Measurements from ENCODE around the gene CLPTM1.

DNA sequence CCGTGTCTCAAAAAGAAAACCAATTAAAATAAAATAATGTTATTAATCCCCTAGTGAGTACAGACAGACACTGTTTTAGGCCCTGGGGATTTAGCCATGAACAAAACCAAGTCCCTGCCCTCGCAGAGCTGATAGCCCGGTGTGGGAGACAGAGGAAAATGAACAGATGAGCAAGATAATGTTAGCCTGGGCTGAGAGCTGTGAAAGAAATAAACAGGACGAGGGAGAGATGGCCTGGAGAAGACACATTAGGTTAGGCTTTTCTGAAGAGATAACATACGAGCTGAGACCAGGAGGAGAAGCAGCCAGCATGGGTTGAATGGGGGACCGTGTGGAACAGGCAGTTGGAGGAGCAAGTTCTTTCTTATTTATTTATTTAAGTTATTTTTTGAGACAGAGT, 55.1 kb downstream of the CLPTM1 start:
- TF ChIP-seq POLR2A (IDR thresholded peaks at IDR 0.05) (no peak), POLR2AphosphoS5 (IDR thresholded peaks at IDR 0.05) (no peak)
- TF ChIP-seq, protein P1, sequence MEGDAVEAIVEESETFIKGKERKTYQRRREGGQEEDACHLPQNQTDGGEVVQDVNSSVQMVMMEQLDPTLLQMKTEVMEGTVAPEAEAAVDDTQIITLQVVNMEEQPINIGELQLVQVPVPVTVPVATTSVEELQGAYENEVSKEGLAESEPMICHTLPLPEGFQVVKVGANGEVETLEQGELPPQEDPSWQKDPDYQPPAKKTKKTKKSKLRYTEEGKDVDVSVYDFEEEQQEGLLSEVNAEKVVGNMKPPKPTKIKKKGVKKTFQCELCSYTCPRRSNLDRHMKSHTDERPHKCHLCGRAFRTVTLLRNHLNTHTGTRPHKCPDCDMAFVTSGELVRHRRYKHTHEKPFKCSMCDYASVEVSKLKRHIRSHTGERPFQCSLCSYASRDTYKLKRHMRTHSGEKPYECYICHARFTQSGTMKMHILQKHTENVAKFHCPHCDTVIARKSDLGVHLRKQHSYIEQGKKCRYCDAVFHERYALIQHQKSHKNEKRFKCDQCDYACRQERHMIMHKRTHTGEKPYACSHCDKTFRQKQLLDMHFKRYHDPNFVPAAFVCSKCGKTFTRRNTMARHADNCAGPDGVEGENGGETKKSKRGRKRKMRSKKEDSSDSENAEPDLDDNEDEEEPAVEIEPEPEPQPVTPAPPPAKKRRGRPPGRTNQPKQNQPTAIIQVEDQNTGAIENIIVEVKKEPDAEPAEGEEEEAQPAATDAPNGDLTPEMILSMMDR (IDR thresholded peaks at IDR 0.05), result no peak
